Measurements from ENCODE around the gene HSBP1L1.

HSBP1L1 gene

GRCh38 chr18:79964330-79965118 lies at the start of gene HSBP1L1:
Gene HSBP1L1 (plus strand): TSS chr18:79964643. CDS start chr18:79964736, 93 bp downstream.
- Mint-ChIP-seq H3K27me3 (peaks cover 17% of the 10 kb centered on the region), H3K4me3 (peak within 1 kb of the TSS; percentile 79), H3K27ac (peak within 1 kb of the TSS; percentile 92), H3K9me3 (no peaks in the 10 kb centered on the region), H3K4me1 (peaks cover 43% of the 10 kb centered on the region), H3K36me3 (peaks cover 2% of the 10 kb centered on the region)
- CTCF ChIA-PET: no interaction called here
- DNase-seq: peak; percentile 84

GRCh38 chr18:79915161-79916127 lies 49.0 kb upstream of the HSBP1L1 start:
- H3K36me3 Mint-ChIP-seq: peaks cover 56% of the 10 kb centered on the region
- CTCF ChIA-PET: no interaction called here
- no peaks in the 10 kb centered on the region for H3K27me3 Mint-ChIP-seq
- H3K4me1 Mint-ChIP-seq: peaks cover 27% of the 10 kb centered on the region
- H3K27ac Mint-ChIP-seq: no peak overlapping the region
- peaks cover 7% of the 10 kb centered on the region for H3K9me3 Mint-ChIP-seq
- H3K4me3 Mint-ChIP-seq: no peak overlapping the region
- no peak for DNase-seq

- peak overlapping the region; percentile 65 for H3K27ac Mint-ChIP-seq
- H3K9me3 Mint-ChIP-seq: peaks cover 7% of the 10 kb centered on the region
- H3K4me1 Mint-ChIP-seq: peaks cover 24% of the 10 kb centered on the region
- CTCF ChIA-PET: no interaction called here
- peaks cover 55% of the 10 kb centered on the region for H3K36me3 Mint-ChIP-seq
- no peak overlapping the region for H3K4me3 Mint-ChIP-seq
- DNase-seq: no peak
- H3K27me3 Mint-ChIP-seq: no peaks in the 10 kb centered on the region
Measured at GRCh38 chr18:79916128-79916494, 48.3 kb upstream of the HSBP1L1 start.

GRCh38 chr18:79916546-79917168 lies 47.8 kb upstream of the HSBP1L1 start:
- Mint-ChIP-seq H3K27me3 (no peaks in the 10 kb centered on the region), H3K4me3 (no peak overlapping the region), H3K4me1 (peaks cover 24% of the 10 kb centered on the region), H3K36me3 (peaks cover 55% of the 10 kb centered on the region), H3K9me3 (peaks cover 7% of the 10 kb centered on the region), H3K27ac (no peak overlapping the region)
- CTCF ChIA-PET: no interaction called here
- DNase-seq: no peak

DNA sequence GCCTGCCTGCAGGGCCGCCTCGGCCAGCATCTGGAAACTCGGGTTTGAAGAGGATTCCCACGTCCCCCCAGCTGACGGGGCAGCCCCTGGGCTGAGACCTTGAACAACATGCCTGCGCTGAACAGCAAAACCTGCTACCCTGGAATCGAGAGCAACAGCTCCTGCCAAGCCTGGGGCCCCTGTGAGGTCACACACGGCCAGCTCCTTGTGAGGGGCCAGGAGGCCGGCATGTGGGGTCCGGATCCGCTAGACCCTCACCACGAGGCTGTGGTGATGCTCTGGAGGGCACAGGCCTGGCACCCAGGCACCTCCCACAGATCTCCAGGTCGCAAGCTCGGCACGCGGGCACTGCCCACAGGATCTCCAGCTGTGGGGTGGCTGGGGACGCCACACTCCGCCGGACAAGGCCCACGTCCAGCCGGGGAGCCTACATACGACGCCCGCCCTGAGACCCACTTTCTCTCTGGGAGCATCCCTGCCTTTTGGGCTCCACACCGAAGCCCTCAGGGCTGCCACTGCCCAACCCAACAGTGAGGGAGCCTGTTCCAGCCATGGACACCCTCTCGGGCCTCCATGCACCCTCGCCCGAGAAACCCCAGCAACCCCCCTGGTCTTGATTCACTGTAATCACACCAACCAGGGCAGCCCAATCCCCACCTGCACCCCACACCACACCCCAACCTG lies 47.1 kb upstream of the HSBP1L1 start:
- no peak for DNase-seq
- CTCF ChIA-PET: no interaction called here

GRCh38 chr18:79917853-79918614 lies 46.4 kb upstream of the HSBP1L1 start:
- H3K9me3 Mint-ChIP-seq: peaks cover 9% of the 10 kb centered on the region
- no peaks in the 10 kb centered on the region for H3K27me3 Mint-ChIP-seq
- no peak overlapping the region for H3K27ac Mint-ChIP-seq
- no peak for DNase-seq
- H3K4me1 Mint-ChIP-seq: peaks cover 15% of the 10 kb centered on the region
- CTCF ChIA-PET: no interaction called here
- peaks cover 59% of the 10 kb centered on the region for H3K36me3 Mint-ChIP-seq
- H3K4me3 Mint-ChIP-seq: no peak overlapping the region

More for the DNA sequence above, 47.1 kb upstream of the HSBP1L1 start:
- Mint-ChIP-seq H3K27ac (no peak overlapping the region), H3K36me3 (peaks cover 58% of the 10 kb centered on the region), H3K4me3 (no peak overlapping the region), H3K9me3 (peaks cover 9% of the 10 kb centered on the region), H3K4me1 (peaks cover 21% of the 10 kb centered on the region), H3K27me3 (no peaks in the 10 kb centered on the region)

- Mint-ChIP-seq H3K9me3 (peaks cover 9% of the 10 kb centered on the region), H3K4me3 (no peak overlapping the region), H3K27me3 (no peaks in the 10 kb centered on the region), H3K36me3 (peaks cover 55% of the 10 kb centered on the region), H3K4me1 (peaks cover 9% of the 10 kb centered on the region), H3K27ac (no peak overlapping the region)
- CTCF ChIA-PET: no interaction called here
- no peak for DNase-seq
Measured at GRCh38 chr18:79918615-79919011, 45.8 kb upstream of the HSBP1L1 start.

- DNase-seq: no peak
- peaks cover 55% of the 10 kb centered on the region for H3K36me3 Mint-ChIP-seq
Measured at GRCh38 chr18:79919089-79919488, 45.4 kb upstream of the HSBP1L1 start.

DNA sequence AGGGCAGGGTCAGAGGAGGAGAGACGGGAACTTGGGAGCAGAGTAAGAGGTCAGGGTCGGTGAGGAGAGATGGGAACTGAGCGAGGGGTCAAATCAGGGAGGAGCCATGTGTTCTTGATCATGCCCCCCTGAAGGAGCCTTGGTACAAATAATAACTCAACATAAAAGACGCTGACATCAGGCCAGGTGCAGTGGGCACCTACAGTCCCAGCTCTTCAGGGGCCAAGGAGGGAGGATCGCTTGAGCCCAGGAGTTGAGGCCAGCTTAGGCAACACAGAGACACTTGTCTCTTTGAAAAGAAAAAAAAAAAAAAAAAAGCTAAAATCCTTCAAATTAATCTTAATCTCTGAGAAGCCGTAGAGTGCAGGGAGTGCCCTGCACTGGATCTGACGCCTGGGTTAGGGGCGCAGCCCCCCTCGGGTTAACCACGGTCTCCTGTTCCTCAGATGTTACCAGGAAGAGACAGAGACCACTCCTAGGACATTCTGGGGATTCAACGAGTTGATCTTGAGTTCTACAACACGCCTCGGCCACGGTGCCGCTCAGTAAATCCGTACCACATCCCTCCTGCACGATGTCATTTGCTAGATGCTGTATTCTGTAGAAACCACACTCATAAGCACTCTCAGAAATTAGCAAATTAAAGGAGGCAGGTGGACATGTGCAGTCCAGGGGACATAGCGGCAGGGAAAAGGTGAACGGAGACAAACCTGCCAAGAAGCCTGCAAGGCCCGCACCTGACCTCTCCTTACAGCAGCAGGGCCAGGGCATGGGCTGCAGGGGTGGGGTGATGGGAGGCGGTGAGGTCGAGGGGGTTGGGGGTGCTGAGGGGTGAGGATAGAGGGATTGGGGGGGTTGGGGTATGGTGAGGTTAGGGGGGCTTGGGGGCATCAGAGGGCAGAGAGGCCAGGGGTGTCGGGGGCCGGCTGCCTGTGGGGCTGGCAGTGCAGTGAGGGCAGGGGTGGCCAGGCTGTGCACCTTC lies 42.2 kb upstream of the HSBP1L1 start:
- Mint-ChIP-seq H3K4me3 (no peak overlapping the region), H3K27ac (no peak overlapping the region), H3K9me3 (peaks cover 2% of the 10 kb centered on the region), H3K36me3 (peaks cover 43% of the 10 kb centered on the region), H3K27me3 (no peaks in the 10 kb centered on the region), H3K4me1 (no peaks in the 10 kb centered on the region)
- CTCF ChIA-PET: interaction anchor here (0.6 kb wide), 1 partner anchor 9 kb away, joined by 3 read pairs; no protein-coding TSS in a partner anchor
- no peak for DNase-seq

More at GRCh38 chr18:79919089-79919488, 45.4 kb upstream of the HSBP1L1 start:
- Mint-ChIP-seq H3K27ac (no peak overlapping the region), H3K9me3 (peaks cover 9% of the 10 kb centered on the region), H3K4me1 (peaks cover 4% of the 10 kb centered on the region), H3K4me3 (no peak overlapping the region), H3K27me3 (no peaks in the 10 kb centered on the region)
- CTCF ChIA-PET: no interaction called here

DNA sequence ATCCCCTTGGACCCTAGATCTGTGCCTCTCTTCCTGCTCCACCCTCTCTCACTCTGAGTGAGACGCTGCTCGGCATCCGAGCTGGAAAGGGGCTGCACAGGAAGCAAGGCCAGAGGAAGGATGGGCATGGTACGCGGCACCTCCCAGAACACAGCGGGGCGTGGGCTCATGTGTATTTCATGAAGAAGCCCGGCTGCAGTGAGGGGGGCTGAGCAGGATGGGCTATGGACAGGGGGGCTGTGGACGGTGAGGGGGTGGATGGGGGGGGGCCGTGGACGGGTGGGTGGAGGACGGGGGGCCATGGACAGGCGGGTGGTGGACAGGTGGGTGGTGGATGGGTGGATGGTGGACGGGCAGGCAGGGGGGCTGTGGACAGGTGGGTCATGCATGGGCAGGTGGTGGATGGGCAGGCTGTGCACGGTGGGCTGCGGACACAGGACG lies 41.5 kb upstream of the HSBP1L1 start:
- Mint-ChIP-seq H3K9me3 (peaks cover 2% of the 10 kb centered on the region), H3K4me3 (no peak overlapping the region), H3K36me3 (peaks cover 40% of the 10 kb centered on the region), H3K27ac (no peak overlapping the region), H3K4me1 (no peaks in the 10 kb centered on the region), H3K27me3 (no peaks in the 10 kb centered on the region)
- no peak for DNase-seq
- CTCF ChIA-PET: no interaction called here

GRCh38 chr18:79923896-79924585 lies 40.4 kb upstream of the HSBP1L1 start:
- Mint-ChIP-seq H3K9me3 (peaks cover 11% of the 10 kb centered on the region), H3K36me3 (peaks cover 42% of the 10 kb centered on the region), H3K4me1 (no peaks in the 10 kb centered on the region), H3K27ac (no peak overlapping the region), H3K27me3 (no peaks in the 10 kb centered on the region), H3K4me3 (no peak overlapping the region)
- CTCF ChIA-PET: interaction anchor here (0.6 kb wide), 1 partner anchor 233 kb away, joined by 3 read pairs; no protein-coding TSS in a partner anchor
- no peak for DNase-seq

Data from activated naive CD4-positive, alpha-beta T cell treated with anti-CD3 and anti-CD28 coated beads, Interleukin-2, amount 10 ng/mL, durations not matched to agents 7 days and 5 days (primary cell).